ENCODE data around the gene ATRNL1.

GRCh38 chr10:115846528-115846927 is 753.4 kb downstream of the ATRNL1 start:
- TF ChIP-seq, protein P1, sequence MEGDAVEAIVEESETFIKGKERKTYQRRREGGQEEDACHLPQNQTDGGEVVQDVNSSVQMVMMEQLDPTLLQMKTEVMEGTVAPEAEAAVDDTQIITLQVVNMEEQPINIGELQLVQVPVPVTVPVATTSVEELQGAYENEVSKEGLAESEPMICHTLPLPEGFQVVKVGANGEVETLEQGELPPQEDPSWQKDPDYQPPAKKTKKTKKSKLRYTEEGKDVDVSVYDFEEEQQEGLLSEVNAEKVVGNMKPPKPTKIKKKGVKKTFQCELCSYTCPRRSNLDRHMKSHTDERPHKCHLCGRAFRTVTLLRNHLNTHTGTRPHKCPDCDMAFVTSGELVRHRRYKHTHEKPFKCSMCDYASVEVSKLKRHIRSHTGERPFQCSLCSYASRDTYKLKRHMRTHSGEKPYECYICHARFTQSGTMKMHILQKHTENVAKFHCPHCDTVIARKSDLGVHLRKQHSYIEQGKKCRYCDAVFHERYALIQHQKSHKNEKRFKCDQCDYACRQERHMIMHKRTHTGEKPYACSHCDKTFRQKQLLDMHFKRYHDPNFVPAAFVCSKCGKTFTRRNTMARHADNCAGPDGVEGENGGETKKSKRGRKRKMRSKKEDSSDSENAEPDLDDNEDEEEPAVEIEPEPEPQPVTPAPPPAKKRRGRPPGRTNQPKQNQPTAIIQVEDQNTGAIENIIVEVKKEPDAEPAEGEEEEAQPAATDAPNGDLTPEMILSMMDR (IDR thresholded peaks at IDR 0.05; ENCODE audit: poor library complexity, severe bottlenecking): no peak
- TF ChIP-seq POLR2AphosphoS5 (IDR thresholded peaks at IDR 0.05): no peak
- no peak for TF ChIP-seq RAD21 (conservative IDR thresholded peaks at IDR 0.05)
- no peak for TF ChIP-seq EZH2 (IDR thresholded peaks at IDR 0.05; ENCODE audit: borderline replicate concordance, insufficient read depth, low read length, poor library complexity, severe bottlenecking)
- TF ChIP-seq, protein P2, sequence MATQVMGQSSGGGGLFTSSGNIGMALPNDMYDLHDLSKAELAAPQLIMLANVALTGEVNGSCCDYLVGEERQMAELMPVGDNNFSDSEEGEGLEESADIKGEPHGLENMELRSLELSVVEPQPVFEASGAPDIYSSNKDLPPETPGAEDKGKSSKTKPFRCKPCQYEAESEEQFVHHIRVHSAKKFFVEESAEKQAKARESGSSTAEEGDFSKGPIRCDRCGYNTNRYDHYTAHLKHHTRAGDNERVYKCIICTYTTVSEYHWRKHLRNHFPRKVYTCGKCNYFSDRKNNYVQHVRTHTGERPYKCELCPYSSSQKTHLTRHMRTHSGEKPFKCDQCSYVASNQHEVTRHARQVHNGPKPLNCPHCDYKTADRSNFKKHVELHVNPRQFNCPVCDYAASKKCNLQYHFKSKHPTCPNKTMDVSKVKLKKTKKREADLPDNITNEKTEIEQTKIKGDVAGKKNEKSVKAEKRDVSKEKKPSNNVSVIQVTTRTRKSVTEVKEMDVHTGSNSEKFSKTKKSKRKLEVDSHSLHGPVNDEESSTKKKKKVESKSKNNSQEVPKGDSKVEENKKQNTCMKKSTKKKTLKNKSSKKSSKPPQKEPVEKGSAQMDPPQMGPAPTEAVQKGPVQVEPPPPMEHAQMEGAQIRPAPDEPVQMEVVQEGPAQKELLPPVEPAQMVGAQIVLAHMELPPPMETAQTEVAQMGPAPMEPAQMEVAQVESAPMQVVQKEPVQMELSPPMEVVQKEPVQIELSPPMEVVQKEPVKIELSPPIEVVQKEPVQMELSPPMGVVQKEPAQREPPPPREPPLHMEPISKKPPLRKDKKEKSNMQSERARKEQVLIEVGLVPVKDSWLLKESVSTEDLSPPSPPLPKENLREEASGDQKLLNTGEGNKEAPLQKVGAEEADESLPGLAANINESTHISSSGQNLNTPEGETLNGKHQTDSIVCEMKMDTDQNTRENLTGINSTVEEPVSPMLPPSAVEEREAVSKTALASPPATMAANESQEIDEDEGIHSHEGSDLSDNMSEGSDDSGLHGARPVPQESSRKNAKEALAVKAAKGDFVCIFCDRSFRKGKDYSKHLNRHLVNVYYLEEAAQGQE (IDR thresholded peaks at IDR 0.05; ENCODE audit: borderline replicate concordance): no peak
- TF ChIP-seq EP300 (conservative IDR thresholded peaks at IDR 0.05; ENCODE audit: poor library complexity, severe bottlenecking): no peak
